ENCODE measurements around the gene TTC39B. TPM values are rescaled to one million over a fixed set of nuclear protein-coding genes. Genes with fewer than 3 reads are reported as not detected.

TTC39B gene
- total and polyA plus RNA-seq, 2 donors (not counting 3 experiments of a cell fraction or from before 2014, with no cell fraction given): 1.0 to 5.4 TPM

- H3K27ac ChIP-seq (ENCODE audit: insufficient read depth, low read depth, low read length): no peak overlapping the region
- ChIA-PET POLR2A (no interaction called here), CTCF (interaction anchor here (0.9 kb wide), 1 partner anchor 45 kb away, joined by 3 read pairs; no protein-coding TSS in a partner anchor)
- BruUV-seq (replicated peaks): no TSS peak
- H3K4me3 ChIP-seq (replicated peaks in 1 of 3; ENCODE audit: insufficient read depth in 1 of 3, low read depth in 1 of 3, low read length in 3 of 3): no peak overlapping the region
- no peaks in the 10 kb centered on the region for H3K9me1 ChIP-seq (replicated peaks; ENCODE audit: control insufficient read depth, extremely low read depth, insufficient read depth, low read length)
- dilution Hi-C loops (cut with MboI; ENCODE audit: extremely low pct_ligation_motif_present, low sequenced_read_pairs) (no loop called here), intact Hi-C loops (cut with micrococcal nuclease) (no loop called here)
- no peaks in the 10 kb centered on the region for H3K36me3 ChIP-seq (ENCODE audit: control insufficient read depth in 2 of 2, extremely low read depth in 1 of 2, insufficient read depth in 2 of 2, low read length in 2 of 2)
- H3K9ac ChIP-seq (replicated peaks; ENCODE audit: extremely low read depth, insufficient read depth, low read length): no peak overlapping the region
- H3K27me3 ChIP-seq (ENCODE audit: control insufficient read depth in 2 of 2, insufficient read depth in 2 of 2, low read length in 2 of 2): no peaks in the 10 kb centered on the region
- no peak overlapping the region for H2AFZ ChIP-seq (ENCODE audit: low read depth, low read length)
- no peaks in the 10 kb centered on the region for H4K20me1 ChIP-seq (replicated peaks; ENCODE audit: control insufficient read depth, extremely low read depth, insufficient read depth, low read length)
- no peaks in the 10 kb centered on the region for H3K9me3 ChIP-seq (replicated peaks; ENCODE audit: control insufficient read depth, insufficient read depth, low read length)
- DNase-seq (ENCODE audit: low read depth, low spot score) (no peak), FAIRE-seq (no peak)
- TF ChIP-seq JUN (IDR thresholded peaks at IDR 0.05; ENCODE audit: borderline replicate concordance, insufficient read depth, insufficient read length, low read depth) (no peak), FOS (IDR thresholded peaks at IDR 0.05; ENCODE audit: borderline replicate concordance, insufficient read depth, low read length) (no peak), CTCF (IDR thresholded peaks at IDR 0.05; ENCODE audit: extremely low read depth in 1 of 2, insufficient read depth in 1 of 2, low read depth in 1 of 2, low read length in 2 of 2) (no peak), MYC (IDR thresholded peaks at IDR 0.05; ENCODE audit: low read depth, low read length) (no peak), GATA2 (IDR thresholded peaks at IDR 0.05; ENCODE audit: insufficient read depth, insufficient read length, low read depth, low read length) (no peak), MAX (IDR thresholded peaks at IDR 0.05; ENCODE audit: insufficient read depth, insufficient read length) (no peak), EZH2 (IDR thresholded peaks at IDR 0.05; ENCODE audit: borderline replicate concordance, low read depth, low read length, severe bottlenecking) (no peak), POLR2A (IDR thresholded peaks at IDR 0.05; ENCODE audit: low read depth, low read length) (no peak), POLR2AphosphoS5 (IDR thresholded peaks at IDR 0.05; ENCODE audit: insufficient read depth, low read depth, low read length) (no peak)
- H3K4me1 ChIP-seq (ENCODE audit: control insufficient read depth, extremely low read depth, insufficient read depth, low read length): no peaks in the 10 kb centered on the region
- no peaks in the 10 kb centered on the region for H3K79me2 ChIP-seq (ENCODE audit: control insufficient read depth, insufficient read depth, low read length)
- H3K4me2 ChIP-seq (ENCODE audit: insufficient read depth, low read length): no peak overlapping the region
Measured at GRCh38 chr9:15355669-15356068, 48.7 kb upstream of the TTC39B start.

Data from endothelial cell of umbilical vein (primary cell).